Urothelium cell line (cell line): ENCODE data around the gene ESR2.
A peak's percentile ranks its signal among the peaks of the same experiment; 100 is the strongest.

ENCODE experiments used
- DNase-seq: peaks from one replicate; pipeline ENCODE4 v3.0.0; 2011; ENCODE audit warnings: low spot score, mixed read lengths
- FAIRE-seq: peaks from 2 replicates; lab custom pipeline; 2011; peaks lifted over from hg19 to GRCh38; lab: Jason Lieb, UNC

ESR2 gene

DNA sequence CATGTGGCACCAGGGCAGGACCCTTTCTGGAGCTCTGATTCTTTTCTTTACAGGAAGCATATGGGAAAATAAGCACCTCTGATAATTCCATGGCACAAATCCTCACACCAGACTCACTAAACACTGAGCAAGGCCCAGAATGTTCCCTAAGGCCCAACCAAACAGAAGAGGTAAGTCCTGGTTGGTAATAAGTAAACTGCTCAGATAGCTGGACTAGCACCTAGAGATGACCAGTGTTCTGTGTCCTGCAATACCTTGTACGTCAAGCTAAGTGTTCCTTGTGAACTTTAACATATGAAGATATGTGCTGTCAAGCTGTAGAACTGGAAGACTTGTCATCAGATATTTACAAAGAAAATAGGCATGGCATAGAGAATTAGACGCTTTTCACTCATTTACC is 186.7 kb downstream of the ESR2 start:
- peak; percentile 90 for FAIRE-seq
- no peak for DNase-seq

DNA sequence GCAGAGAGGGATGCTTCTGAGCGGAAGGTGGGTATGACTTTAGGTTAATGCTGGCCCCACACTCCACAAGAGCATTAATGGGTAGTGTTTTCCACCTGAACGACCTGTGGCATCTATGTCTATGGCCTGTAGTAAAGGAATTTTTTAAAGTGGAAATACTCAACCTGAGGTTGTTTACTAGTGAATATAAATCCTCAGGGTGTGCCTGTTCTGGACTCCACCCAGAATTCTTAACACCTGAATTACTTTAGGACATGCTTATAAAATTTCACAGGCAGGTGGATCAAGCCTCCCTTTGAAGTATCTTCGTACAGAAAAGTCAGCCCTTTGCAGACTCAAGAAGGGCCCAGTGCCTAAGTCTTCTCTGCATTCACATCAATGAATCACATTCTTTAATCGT is 196.1 kb downstream of the ESR2 start:
- no peak for DNase-seq
- FAIRE-seq = peak; percentile 68

GRCh38 chr14:64095620-64096019 is 198.6 kb downstream of the ESR2 start:
- peak; percentile 52 for FAIRE-seq
- no peak for DNase-seq

- no peak for FAIRE-seq
- no peak for DNase-seq
These were observed 201.2 kb downstream of the ESR2 start for GRCh38 chr14:64092940-64093339.

GRCh38 chr14:64092338-64092737 is 201.8 kb downstream of the ESR2 start:
- no peak for DNase-seq
- no peak for FAIRE-seq

- DNase-seq (no peak), FAIRE-seq (peak; percentile 69)
These were observed 203.0 kb downstream of the ESR2 start for GRCh38 chr14:64091217-64091616.

DNA sequence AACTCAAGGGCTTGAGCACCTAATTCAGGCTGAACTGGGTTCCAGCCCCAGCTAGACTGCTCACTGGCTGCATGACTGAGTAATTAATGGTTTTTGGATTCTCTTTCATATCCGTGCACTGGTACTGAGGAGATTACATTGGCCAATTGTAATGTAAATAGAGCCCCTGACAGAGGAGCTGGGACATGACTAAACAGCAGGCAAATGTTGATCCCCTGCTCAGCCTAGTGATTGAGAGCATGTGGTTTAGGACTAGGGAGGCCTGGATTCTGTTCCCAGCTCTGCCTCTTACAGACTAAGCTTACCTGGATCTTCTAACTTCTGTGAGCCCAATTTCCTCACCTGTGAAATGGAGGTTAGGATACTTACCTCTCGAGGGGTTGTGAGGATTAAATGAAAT is 204.3 kb downstream of the ESR2 start:
- no peak for DNase-seq
- FAIRE-seq = peak; percentile 89

DNA sequence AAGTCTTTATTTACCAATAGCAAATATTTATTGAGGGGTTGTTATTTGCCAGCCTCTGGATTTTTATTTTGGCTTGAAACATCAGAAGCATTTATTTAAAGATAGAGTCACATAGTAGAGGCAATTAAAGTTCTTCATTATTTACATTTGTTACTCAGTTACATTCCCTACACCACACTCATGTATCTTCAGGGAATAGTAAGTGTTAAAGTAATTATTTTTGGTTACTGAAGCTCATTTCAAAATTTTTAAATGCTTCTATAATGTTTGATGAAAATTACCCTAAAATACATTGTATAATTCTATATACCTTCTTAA is 205.6 kb downstream of the ESR2 start:
- FAIRE-seq (peak; percentile 17), DNase-seq (no peak)

- FAIRE-seq = no peak
- DNase-seq = no peak
These were observed 211.3 kb downstream of the ESR2 start for GRCh38 chr14:64082837-64083236.

- no peak for FAIRE-seq
These were observed 212.9 kb downstream of the ESR2 start for GRCh38 chr14:64081174-64081746.

GRCh38 chr14:64080452-64080851 is 213.7 kb downstream of the ESR2 start:
- DNase-seq (no peak), FAIRE-seq (peak; percentile 96)

More at GRCh38 chr14:64081174-64081746, 212.9 kb downstream of the ESR2 start:
- no peak for DNase-seq

DNA sequence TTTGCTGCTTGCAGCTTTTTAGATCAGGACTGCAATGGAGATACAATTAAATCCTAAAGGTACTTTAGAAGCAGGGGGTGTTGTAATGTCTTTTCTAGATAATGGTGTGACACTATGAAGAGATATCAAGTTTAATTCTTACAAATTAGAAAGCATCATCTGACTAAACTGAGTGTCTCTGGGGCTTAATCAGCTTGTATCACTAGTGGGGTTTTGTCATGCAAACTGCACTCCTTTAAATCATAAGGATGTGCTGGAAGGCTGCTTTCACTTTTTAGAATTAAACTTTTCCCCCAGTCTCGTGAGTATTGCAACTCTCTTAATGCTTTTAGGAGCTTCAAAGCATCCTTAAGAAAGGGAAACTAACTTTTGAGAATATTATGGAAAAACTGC is 218.6 kb downstream of the ESR2 start:
- no peak for FAIRE-seq
- no peak for DNase-seq

- no peak for FAIRE-seq
- DNase-seq = no peak
These were observed 219.1 kb downstream of the ESR2 start for GRCh38 chr14:64074961-64075612.

- DNase-seq (no peak), FAIRE-seq (peak; percentile 66)
These were observed 224.4 kb downstream of the ESR2 start for GRCh38 chr14:64069634-64070359.

DNA sequence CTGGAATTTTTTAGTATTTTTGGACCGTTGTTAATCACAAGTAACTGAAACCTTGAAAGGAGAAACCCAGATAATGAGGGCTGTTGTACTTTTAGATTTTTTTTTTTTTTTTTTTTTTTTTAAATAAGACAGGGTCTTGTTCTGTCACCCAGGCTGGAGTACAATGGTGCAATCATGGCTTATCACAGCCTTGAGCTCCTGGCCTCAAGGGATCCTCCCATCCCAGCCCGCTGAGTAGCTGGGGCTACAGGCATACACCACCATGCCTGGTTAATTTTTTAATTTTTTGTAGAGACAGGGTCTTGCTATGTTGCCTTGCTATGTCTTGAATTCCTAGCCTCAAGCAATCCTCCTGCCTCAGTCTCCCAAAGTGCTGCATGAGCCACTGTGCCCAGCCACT is 229.7 kb downstream of the ESR2 start:
- FAIRE-seq = no peak
- DNase-seq = no peak

DNA sequence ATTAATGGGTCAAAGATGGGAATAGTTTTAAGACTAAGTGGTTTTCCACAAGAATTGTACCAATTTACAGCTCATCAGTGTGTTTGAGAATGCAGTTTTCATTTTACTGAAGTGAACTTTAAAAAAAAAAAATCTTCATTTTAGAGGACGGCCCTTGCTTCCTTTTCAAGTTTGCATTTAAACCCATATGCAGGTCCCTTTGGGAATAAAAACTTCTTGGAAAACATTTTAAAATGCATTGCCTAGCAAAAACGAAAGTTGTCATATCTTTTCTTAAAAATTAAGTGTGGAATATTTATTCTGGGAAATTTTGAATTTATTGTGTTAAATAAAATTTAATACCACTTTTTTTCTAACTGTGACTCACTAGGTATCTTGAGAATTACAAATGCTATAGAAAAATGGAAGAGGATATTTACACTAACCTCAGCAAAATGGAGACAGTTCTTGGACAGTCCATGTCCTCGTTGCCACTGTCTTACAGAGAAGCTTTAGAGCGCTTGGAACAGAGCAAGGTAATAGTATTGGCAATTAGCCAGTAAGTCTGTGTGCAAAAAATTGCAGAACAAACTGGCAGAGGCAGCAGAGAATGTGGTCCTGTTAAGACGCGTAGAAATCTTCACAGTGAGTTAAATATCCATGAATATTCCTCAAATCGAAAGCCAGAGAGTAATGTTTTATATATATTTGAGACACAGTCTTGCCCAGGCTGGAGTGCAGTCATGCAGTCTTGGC is 231.6 kb downstream of the ESR2 start:
- DNase-seq (no peak), FAIRE-seq (no peak)

GRCh38 chr14:64061706-64062105 is 232.5 kb downstream of the ESR2 start:
- DNase-seq (no peak), FAIRE-seq (no peak)

DNA sequence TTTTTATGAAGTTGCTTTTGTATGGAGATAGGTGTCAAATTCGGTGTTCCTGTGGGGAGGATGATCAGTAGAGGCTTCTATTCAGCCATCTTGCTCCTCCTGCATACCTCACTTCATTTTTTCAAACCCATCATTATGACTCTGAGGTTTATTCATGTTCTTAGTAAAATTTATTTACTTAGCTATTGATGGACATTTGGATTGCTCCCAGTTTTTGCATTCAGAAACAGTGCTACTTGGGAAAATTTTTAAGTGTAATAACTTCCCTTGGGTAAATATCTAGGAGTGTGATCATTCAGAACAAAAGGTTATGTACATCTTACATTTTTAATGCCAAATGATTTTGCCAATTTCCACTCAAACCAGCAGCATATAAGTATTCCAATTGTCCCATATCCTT is 233.1 kb downstream of the ESR2 start:
- no peak for FAIRE-seq

DNA sequence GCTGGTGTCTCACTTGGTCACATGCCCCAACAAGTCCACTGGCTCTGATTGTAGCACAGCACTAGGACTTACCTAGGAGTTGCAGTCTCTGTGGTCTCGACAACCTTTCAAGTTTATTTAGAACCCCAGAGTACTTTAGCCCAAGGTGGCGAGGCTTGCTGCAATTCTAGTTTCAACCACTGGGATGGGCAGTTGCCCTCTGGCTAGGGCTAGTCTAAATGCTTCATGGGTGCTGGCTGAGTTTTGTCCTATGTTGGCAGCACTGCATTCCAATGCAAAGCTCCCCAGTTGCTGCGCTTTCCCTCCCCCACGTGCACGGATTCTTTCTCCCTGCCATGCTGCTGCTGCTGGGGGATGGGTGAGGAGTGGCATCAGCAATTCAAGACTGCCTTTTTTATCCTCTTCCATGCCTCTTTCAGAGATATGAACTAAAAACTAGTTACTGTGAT is 233.5 kb downstream of the ESR2 start:
- FAIRE-seq (peak; percentile 85), DNase-seq (peak; percentile 62)

More for the DNA sequence above, 233.1 kb downstream of the ESR2 start:
- DNase-seq = no peak

GRCh38 chr14:64060199-64060545 is 234.0 kb downstream of the ESR2 start:
- FAIRE-seq = no peak

DNA sequence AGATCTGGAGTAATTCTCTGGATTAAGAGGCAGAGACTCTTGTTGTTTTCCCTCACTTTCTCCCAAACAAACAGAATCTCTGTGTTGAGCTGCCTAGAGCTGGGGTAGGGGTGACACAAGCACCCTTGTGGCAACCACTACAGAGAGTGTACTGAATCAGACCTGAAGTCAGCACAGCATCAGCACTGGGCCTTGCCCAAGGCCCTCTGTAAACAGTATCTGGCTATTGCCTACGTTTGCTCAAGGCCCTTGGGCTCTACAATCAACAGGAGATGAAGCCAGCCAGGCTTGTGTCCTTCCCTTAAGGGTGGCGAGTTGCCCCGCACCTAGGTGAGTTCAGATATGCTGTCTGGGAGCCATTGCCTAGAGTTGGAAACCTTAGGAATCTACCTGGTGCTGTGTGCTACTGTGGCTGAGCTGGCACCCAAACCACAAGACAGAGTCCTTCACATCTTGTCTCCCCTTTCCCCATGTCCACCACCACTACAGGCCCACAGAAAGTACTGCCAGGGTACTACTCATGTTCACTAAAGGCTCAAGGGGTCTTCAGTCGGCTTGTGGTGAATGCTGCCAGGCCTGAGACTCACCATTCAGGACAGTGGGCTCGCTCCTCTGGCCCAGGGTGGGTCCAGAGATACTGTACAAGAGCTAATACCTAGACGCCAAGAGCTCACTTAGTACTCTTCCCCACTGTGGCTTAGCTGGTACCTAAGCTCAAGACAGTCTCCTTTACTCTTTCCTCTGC is 234.5 kb downstream of the ESR2 start:
- FAIRE-seq (peak; percentile 74), DNase-seq (no peak)

More at GRCh38 chr14:64060199-64060545, 234.0 kb downstream of the ESR2 start:
- no peak for DNase-seq
